Hypothalamus (tissue), 51 donors: ENCODE data around the gene ZFR.
"Not testable (repeated sequence)": the region's sequence is repeated elsewhere in the genome, so short reads cannot be mapped to it uniquely, and the experiment has no call there.

ENCODE experiments used
- DNase-seq, 51 donors: peaks; one replicate each; lab custom pipeline; 2025; lab: John Stamatoyannopoulos, UW

Gene ZFR

DNA sequence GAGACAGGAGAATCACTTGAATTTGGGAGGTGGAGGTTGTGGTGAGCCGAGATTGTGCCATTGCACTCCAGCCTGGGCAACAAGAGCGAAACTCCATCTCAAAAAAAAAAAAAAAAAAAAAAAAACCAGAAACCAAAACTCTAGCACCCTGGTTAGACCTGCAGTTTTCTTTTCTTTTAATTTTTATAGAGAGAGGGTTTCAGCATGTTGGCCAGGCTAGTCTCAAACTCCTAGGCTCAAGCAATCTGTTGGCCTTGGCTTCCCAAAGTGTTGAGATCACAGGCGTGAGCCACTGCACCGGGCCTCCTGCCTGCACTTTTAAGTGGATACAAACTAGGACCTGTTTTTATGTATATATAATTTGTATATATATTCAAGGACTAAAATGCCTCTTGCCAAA is 118.9 kb downstream of the ZFR start:
- no peak for DNase-seq

DNA sequence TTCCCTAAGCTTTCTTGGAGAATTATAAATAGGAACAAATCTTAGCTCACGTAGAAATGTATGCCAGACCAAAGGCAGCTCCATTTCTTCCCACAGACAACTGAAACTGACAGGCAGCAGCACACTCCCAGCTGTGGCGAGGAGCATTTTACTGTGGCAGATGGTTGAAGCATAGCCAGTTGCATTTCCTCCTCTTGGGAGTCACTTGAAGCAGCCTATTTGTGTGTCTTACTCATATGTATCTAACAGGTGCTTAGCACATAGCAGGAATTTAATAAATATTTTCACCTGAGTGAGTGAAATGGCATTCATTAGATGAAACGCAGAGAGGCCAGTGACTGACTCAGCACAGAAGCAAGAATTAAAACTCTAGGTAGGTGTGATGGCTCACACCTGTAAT is 119.5 kb downstream of the ZFR start:
- peak in 1 of 51 donors; percentile 13 for DNase-seq

DNA sequence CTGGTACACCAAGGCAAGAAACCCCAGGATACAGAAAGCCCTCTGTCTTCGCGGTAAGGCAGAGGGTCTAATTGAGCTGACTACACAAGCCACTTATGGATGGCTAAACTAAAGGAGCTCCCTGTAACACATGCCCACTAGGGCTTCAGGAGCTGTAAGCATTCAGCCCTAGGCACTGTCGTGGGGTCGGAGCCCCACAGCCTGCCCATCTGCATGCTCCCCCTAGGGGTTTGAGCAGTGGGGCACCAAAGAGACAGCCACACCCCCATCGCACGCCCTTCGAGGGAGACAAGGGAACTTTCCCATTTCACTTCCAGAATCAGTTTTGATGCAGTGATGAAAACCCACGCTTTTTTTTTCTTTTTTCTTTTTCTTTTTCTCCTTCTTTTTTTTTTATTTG is 120.8 kb downstream of the ZFR start:
- DNase-seq, result no peak

DNA sequence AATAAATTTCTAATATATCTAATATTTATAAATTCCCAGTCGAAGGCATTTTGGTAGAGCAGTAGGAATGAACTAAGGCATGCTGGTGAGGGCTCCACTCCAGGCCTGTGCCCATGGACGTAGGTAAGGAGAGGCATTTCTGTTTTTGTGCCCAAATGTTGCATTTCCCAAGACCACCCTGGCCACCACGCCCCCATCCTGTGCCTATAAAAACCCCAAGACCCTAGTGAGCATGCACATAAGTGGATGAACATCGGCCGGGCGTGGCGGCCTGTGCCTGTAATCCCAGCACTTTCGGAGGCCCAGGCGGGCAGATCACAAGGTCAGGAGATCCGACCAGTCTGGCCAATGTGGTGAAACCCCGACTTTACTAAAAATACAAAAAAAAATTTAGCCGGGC is 121.7 kb downstream of the ZFR start:
- no peak for DNase-seq

DNA sequence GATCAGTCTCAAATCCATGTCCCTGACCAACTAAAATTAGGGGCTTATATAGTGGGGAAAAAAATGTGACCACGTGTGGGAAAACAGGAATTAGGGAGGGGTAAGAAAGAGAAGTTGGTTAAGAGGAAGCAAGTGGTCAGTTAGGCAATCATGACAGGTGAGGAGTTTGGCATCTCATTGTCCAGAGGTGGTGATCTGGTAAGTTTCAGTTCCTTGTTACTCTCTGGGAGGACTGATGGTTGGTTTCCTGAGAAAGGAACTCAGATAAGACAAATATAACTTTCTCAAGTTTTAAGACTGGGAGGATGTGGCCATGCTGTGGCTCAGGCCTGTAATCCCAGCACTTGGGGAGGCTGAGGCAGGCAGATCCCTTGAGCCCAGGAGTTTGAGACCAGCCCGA is 122.8 kb downstream of the ZFR start:
- not testable (repeated sequence) for DNase-seq

- no peak for DNase-seq
Measured at GRCh38 chr5:32320576-32320975, 124.0 kb downstream of the ZFR start.

DNA sequence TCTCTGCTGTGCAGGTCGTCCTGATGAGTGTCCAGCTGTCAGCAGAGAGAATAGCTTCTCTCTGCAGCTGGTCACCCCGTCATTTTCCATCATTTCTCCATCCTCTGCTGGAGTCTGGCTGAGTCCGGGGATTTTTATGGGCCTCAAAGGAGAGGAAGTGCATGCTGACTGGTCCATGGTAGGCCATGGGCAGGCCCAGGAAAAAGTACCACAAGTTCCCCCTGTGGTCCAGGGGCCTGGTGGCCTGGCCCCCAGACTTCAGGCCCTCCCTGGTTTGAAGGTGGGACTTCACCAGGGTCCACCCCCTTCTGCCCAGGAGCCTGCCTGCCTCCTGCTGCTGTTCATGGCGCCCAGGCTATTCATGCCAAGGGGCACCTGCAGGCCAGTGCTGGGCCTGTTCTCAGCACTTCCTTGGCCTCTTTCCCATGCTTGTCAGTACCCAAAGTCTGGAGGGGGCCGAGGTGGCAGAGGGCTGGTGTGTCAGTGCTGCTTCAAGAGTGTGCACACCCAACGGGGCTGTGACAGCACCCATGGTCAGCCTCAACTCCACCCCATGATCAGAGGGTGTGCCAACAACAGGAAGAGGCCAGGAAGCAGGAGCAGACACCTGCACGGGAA is 124.5 kb downstream of the ZFR start:
- DNase-seq, result no peak

DNA sequence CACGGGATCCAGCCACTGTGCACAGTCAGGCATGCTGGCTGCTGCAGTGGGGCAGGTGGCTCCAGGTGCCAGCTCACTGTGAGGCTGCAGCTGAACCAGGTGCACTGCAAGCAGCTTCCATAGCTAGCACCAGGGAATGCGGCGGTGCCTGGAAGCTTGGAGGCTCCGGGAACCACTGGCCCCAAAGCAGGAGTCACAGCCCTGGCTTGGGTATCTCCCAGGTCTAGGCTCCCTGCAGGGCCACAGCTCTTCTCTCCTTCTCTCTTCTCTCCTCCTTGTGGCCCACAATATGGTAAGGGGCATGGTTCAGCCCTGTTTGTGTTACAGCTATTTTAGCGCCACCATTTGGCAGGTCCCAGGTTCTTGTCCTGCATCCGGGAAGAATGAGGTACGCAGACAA is 125.1 kb downstream of the ZFR start:
- no peak for DNase-seq

DNA sequence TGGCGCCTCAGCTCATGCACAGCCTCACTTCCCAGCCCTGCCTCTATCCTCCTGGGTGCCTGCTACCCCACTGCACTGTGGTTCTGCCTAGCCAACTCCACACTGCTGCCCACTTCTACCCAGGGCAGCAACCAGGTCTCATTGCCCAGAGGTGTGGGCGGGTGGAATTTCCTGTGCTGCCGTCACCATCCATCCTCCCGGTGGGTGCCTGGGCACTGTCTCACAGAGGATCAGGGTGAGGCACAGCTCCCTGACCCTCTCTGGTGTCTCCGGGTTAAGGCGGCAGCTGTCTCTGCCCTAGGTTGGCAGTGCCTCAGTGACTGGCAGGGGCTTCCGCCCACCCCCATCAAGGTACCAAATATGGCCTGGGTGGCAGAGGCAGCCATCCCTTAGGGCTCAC is 127.5 kb downstream of the ZFR start:
- no peak for DNase-seq

- DNase-seq, result peak in 1 of 51 donors; percentile 3
Measured at GRCh38 chr5:32315221-32316014, 129.1 kb downstream of the ZFR start.

DNA sequence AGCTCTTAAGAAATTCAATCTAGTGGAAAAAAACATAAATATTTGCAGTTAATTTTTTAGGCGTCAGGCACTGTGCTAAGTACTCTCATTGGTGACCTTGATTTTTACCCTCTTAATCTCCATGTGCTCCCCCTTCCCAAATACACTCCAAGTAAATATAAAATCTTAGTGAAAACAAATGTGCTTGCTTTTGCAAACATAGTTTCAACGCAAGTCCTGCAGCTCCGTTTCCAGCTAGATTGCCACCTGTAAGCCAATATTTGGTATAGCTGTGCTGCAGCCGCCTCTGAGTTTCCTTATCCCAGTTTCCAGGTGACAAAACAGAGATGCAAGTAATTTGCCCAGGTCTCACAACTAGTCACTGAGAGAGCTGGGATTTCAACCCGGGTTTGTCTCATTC is 129.9 kb downstream of the ZFR start:
- DNase-seq, result no peak

DNA sequence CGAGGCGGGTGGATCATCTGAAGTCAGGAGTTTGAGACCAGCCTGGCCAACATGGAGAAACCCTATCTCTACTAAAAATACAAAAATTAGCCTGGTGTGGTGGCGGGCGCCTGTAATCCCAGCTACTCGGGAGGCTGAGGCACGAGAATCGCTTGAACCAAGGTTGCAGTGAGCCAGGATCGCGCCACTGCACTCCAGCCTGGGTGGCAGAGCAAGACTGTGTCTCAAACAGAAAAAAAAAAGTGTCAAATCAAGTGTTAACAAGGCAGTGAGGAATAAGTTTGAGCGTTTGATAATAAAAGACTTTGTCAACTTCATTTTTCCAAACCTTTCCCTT is 130.4 kb downstream of the ZFR start:
- DNase-seq, result not testable (repeated sequence)

- DNase-seq, result peak; percentile 72 to 100 (median 98)
Measured at GRCh38 chr5:32312595-32313332, 131.8 kb downstream of the ZFR start, which contains the start of gene MTMR12. MTMR12 (minus strand) TSS chr5:32312939; CDS start chr5:32312838, 101 bp downstream.

GRCh38 chr5:32312197-32312594 is 132.3 kb downstream of the ZFR start:
- DNase-seq, result peak in 43 of 51 donors; percentile 3 to 69 (median 40)

DNA sequence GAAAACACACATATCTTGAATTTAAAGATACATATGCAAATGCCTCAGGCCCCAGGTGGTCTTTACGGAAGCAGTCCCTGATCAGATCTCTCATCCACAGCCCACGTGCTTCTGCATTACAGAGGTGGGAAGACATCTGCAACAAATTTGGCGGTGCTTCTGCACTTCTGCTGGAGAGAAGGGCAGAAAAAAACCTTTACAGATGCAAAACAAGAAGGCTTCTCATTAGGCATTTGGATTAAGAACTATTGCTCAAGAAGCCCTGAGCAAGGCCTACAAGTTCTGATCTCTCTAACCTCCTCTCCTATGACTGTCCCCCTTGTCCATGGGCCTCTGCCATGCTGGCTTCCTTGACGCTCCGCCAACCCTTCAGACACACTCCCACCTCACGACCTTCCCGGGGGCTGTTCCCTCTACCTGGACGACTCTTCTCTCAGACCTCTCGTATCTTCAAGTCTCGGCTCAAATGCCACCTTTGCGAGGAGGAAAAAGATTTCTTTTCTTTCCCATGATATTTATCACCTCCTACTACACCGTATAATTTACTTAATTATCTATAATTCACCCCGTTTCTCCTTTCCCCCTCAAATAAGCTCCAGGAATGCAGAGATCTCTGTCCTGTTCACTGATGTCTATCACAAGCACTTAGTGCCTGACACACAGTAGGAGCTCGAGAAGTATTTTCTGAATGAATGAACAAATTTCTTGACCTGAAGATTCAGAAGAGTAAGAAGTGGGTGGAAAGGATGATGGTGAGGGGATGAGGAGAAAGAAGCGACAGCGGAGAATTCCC is 132.9 kb downstream of the ZFR start:
- DNase-seq, result no peak

GRCh38 chr5:32309761-32310160 is 134.8 kb downstream of the ZFR start:
- DNase-seq, result no peak

- DNase-seq, result no peak
Measured at GRCh38 chr5:32308946-32309345, 135.6 kb downstream of the ZFR start.

DNA sequence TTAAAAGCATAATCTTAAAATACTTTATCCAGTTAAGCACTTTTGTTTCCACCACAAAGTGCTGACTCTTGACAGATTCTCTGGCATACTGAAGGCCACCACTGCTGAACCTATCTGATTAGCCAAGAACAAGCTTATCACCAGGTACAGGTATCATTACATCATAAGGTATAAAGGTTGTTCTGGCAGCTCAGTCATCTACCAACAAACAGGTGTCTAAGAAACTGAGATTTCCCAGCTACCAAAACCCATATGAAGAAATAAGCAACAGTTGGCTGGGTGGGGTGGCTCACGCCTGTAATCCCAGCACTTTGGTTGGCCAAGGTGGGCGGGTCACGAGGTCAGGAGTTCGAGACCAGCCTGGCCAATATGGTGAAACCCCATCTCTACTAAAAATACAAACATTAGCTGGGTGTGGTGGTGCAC is 136.8 kb downstream of the ZFR start:
- DNase-seq, result no peak

GRCh38 chr5:32304622-32305021 is 139.9 kb downstream of the ZFR start:
- peak in 2 of 51 donors; percentile 10 to 11 for DNase-seq
